Effector memory CD8-positive, alpha-beta T cell (primary cell): ENCODE results near the gene LPCAT4.
"Not testable (repeated sequence)": the region's sequence is repeated elsewhere in the genome, so short reads cannot be mapped to it uniquely, and the experiment has no call there.

Source experiments
- ATAC-seq: fragments of 150-1000 bp; cut with Tn5 transposase; replicated peaks from 2 replicates; pipeline ENCODE4 v1.10.0; 2021; ENCODE audit warnings: mild to moderate bottlenecking, moderate library complexity
- DNase-seq, 3 experiments: peaks; one replicate each; pipeline ENCODE4 v3.0.0; 2021
- H3K27ac Mint-ChIP-seq, 2 donors: one replicate each; pipeline ENCODE4 v1.8.0; 2022; ENCODE audit warnings: mild to moderate bottlenecking in 2 of 2, mixed read lengths in 2 of 2, moderate library complexity in 2 of 2
- H3K27me3 Mint-ChIP-seq, 2 donors: one replicate each; pipeline ENCODE4 v1.8.0; 2022; ENCODE audit warnings: mixed read lengths in 2 of 2
- H3K36me3 Mint-ChIP-seq: one replicate; pipeline ENCODE4 v1.8.0; 2022; ENCODE audit warnings: mild to moderate bottlenecking, moderate library complexity, mixed read lengths; ENCODE audit not compliant: insufficient read depth
- H3K4me1 Mint-ChIP-seq, 2 donors: one replicate each; pipeline ENCODE4 v1.8.0; 2022; ENCODE audit warnings: low read depth in 2 of 2, mixed read lengths in 2 of 2
- H3K4me3 Mint-ChIP-seq, 2 donors: one replicate each; pipeline ENCODE4 v1.8.0; 2022; ENCODE audit warnings: mild to moderate bottlenecking in 2 of 2, mixed read lengths in 2 of 2, moderate library complexity in 2 of 2
- H3K9me3 Mint-ChIP-seq, 2 donors: one replicate each; pipeline ENCODE4 v1.8.0; 2022; ENCODE audit warnings: mixed read lengths in 2 of 2
- total RNA-seq, 9 experiments: gene quantifications; one replicate each; lab custom pipeline; 2026; lab: John Stamatoyannopoulos, UW

Gene LPCAT4
- total RNA-seq: 6.3 to 58.2 (median 39.5) reads per million in 9 experiments

GRCh38 chr15:34367101-34368081, at the start of gene LPCAT4:
Gene LPCAT4 (minus strand): TSS chr15:34367196. CDS start chr15:34367100, 96 bp downstream.
- H3K9me3 Mint-ChIP-seq: no peaks in the 10 kb centered on the region
- H3K36me3 Mint-ChIP-seq: peaks cover 6% of the 10 kb centered on the region
- ATAC-seq (peak; percentile 81), DNase-seq (peak; percentile 88 to 89 (median 89))
- peak within 1 kb of the TSS; percentile 94 to 97 for H3K4me3 Mint-ChIP-seq
- H3K27ac Mint-ChIP-seq: peak within 1 kb of the TSS; percentile 90 to 95
- H3K27me3 Mint-ChIP-seq: no peaks in the 10 kb centered on the region
- H3K4me1 Mint-ChIP-seq: peaks cover 23 to 36% of the 10 kb centered on the region in 2 donors

GRCh38 chr15:34409511-34409910, 42.5 kb upstream of the LPCAT4 start:
- H3K9me3 Mint-ChIP-seq, DNase-seq, H3K27ac Mint-ChIP-seq, H3K4me1 Mint-ChIP-seq, ATAC-seq, H3K36me3 Mint-ChIP-seq, H3K4me3 Mint-ChIP-seq, H3K27me3 Mint-ChIP-seq: not testable (repeated sequence)

GRCh38 chr15:34408973-34409372, 42.0 kb upstream of the LPCAT4 start:
- not testable (repeated sequence) for H3K27ac Mint-ChIP-seq, H3K9me3 Mint-ChIP-seq, DNase-seq, H3K36me3 Mint-ChIP-seq, H3K4me3 Mint-ChIP-seq, H3K27me3 Mint-ChIP-seq, H3K4me1 Mint-ChIP-seq
- ATAC-seq: peak; percentile 46

- H3K9me3 Mint-ChIP-seq, H3K27me3 Mint-ChIP-seq, H3K36me3 Mint-ChIP-seq, H3K4me3 Mint-ChIP-seq, DNase-seq, H3K4me1 Mint-ChIP-seq, H3K27ac Mint-ChIP-seq: not testable (repeated sequence)
- ATAC-seq: peak; percentile 56
These were observed 36.9 kb upstream of the LPCAT4 start for GRCh38 chr15:34403899-34404298.

- not testable (repeated sequence) for DNase-seq, H3K36me3 Mint-ChIP-seq, H3K27ac Mint-ChIP-seq, H3K9me3 Mint-ChIP-seq, H3K27me3 Mint-ChIP-seq, H3K4me1 Mint-ChIP-seq, H3K4me3 Mint-ChIP-seq
- ATAC-seq: peak; percentile 51
These were observed 36.2 kb upstream of the LPCAT4 start for GRCh38 chr15:34403160-34403598.

GRCh38 chr15:34397637-34398259, 30.8 kb upstream of the LPCAT4 start:
- peak; percentile 70 for ATAC-seq
- H3K27me3 Mint-ChIP-seq, H3K27ac Mint-ChIP-seq, H3K4me3 Mint-ChIP-seq, H3K36me3 Mint-ChIP-seq, H3K9me3 Mint-ChIP-seq, H3K4me1 Mint-ChIP-seq, DNase-seq: not testable (repeated sequence)

GRCh38 chr15:34392981-34393380, 26.0 kb upstream of the LPCAT4 start:
- not testable (repeated sequence) for H3K36me3 Mint-ChIP-seq, H3K4me3 Mint-ChIP-seq, H3K9me3 Mint-ChIP-seq

GRCh38 chr15:34389594-34390086, 22.6 kb upstream of the LPCAT4 start:
- H3K9me3 Mint-ChIP-seq, H3K36me3 Mint-ChIP-seq, H3K27ac Mint-ChIP-seq, ATAC-seq, DNase-seq, H3K27me3 Mint-ChIP-seq, H3K4me1 Mint-ChIP-seq, H3K4me3 Mint-ChIP-seq: not testable (repeated sequence)

More at GRCh38 chr15:34392981-34393380, 26.0 kb upstream of the LPCAT4 start:
- H3K4me1 Mint-ChIP-seq, ATAC-seq, H3K27ac Mint-ChIP-seq, DNase-seq, H3K27me3 Mint-ChIP-seq: not testable (repeated sequence)

GRCh38 chr15:34381829-34382521, 15.0 kb upstream of the LPCAT4 start:
- not testable (repeated sequence) for DNase-seq, H3K27me3 Mint-ChIP-seq, H3K9me3 Mint-ChIP-seq, H3K36me3 Mint-ChIP-seq, H3K4me3 Mint-ChIP-seq, ATAC-seq, H3K27ac Mint-ChIP-seq, H3K4me1 Mint-ChIP-seq

- H3K36me3 Mint-ChIP-seq, DNase-seq, H3K9me3 Mint-ChIP-seq, ATAC-seq, H3K4me3 Mint-ChIP-seq, H3K4me1 Mint-ChIP-seq, H3K27ac Mint-ChIP-seq, H3K27me3 Mint-ChIP-seq: not testable (repeated sequence)
These were observed 13.5 kb upstream of the LPCAT4 start for GRCh38 chr15:34380491-34380890.

GRCh38 chr15:34376856-34377255, 9.9 kb upstream of the LPCAT4 start:
- no peak overlapping the region for H3K27ac Mint-ChIP-seq
- H3K9me3 Mint-ChIP-seq: no peaks in the 10 kb centered on the region
- H3K36me3 Mint-ChIP-seq: no peaks in the 10 kb centered on the region
- H3K4me3 Mint-ChIP-seq: no peak overlapping the region
- no peaks in the 10 kb centered on the region for H3K27me3 Mint-ChIP-seq
- DNase-seq (no peak), ATAC-seq (no peak)
- H3K4me1 Mint-ChIP-seq: no peaks in the 10 kb centered on the region

- H3K4me3 Mint-ChIP-seq, H3K4me1 Mint-ChIP-seq, H3K36me3 Mint-ChIP-seq, DNase-seq, H3K27me3 Mint-ChIP-seq, ATAC-seq, H3K27ac Mint-ChIP-seq, H3K9me3 Mint-ChIP-seq: not testable (repeated sequence)
These were observed 8.5 kb upstream of the LPCAT4 start for GRCh38 chr15:34375541-34375940.

GRCh38 chr15:34374816-34375215, 7.8 kb upstream of the LPCAT4 start:
- Mint-ChIP-seq H3K27me3 (no peaks in the 10 kb centered on the region), H3K9me3 (no peaks in the 10 kb centered on the region), H3K4me3 (no peak overlapping the region), H3K4me1 (no peaks in the 10 kb centered on the region), H3K36me3 (no peaks in the 10 kb centered on the region), H3K27ac (no peak overlapping the region)
- DNase-seq: no peak
- ATAC-seq: no peak
